ENCODE data around the gene CACNB4.

The CACNB4 gene

GRCh38 chr2:152038441-152038958 is 60.3 kb downstream of the CACNB4 start:
- POLR2A ChIA-PET (ENCODE audit: low non-redundant PET) = interaction anchor here (0.7 kb wide), 1 partner anchor 50 kb away, joined by 3 read pairs; no protein-coding TSS in a partner anchor
- no peak for TF ChIP-seq CTCF (conservative IDR thresholded peaks at IDR 0.05; ENCODE audit: low read depth)
- no peak overlapping the region for H3K27ac ChIP-seq
- no peak for DNase-seq (ENCODE audit: low spot score)
- CTCF ChIA-PET = interaction anchor here (0.6 to 1.1 kb wide), 3 partner anchors 9 to 826 kb away, joined by 3 to 6 read pairs (median 3); no protein-coding TSS in a partner anchor

- no peak for DNase-seq (ENCODE audit: low spot score)
- ChIA-PET CTCF (interaction anchor here (1.1 kb wide), 1 partner anchor 9 kb away, joined by 3 read pairs; no protein-coding TSS in a partner anchor), POLR2A (ENCODE audit: low non-redundant PET) (no interaction called here)
- TF ChIP-seq CTCF (conservative IDR thresholded peaks at IDR 0.05; ENCODE audit: low read depth) = no peak
- no peak overlapping the region for H3K27ac ChIP-seq
Observed at GRCh38 chr2:152037743-152038435, 61.0 kb downstream of the CACNB4 start.

DNA sequence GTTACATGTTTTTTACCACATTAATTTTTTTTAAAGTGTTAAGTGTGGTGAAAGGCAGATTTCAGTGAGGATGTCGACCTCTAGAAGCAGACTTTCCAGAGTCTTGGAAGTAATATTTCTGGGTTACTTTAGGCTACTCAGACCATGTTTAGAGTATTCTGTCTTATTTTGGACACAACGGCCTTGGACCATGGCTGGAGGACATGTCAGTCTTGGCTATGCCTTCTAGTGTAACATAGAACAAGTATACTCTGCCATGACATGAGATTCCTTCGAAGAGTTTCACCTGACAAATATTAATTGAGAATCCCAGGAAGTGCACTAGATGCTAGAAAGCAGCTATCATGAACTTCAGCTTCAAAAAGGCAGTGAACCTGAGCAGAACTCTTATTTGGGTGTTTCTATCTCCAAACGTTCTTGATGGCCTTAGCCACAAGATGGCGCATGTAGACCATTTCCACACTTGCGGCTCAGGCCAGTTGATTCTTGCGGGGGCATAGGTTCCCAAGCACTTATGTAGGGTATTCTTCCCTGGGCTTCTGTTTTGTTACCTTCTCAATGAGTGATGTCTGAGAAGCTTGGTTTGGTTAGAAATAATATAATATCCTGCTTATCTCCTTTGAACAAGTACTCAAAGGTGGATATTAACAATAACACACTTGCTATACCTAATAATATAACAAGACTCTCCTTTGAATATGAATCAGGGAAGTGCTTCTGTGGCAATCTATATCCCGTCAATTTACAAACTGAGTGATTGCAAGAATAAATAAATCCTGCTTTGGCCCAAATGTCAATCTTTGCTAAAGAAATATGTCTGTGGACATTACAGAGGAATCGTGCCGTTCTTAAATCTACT is 62.0 kb downstream of the CACNB4 start:
- H3K27ac ChIP-seq = no peak overlapping the region
- peak; percentile 60 for DNase-seq (ENCODE audit: low spot score)
- CTCF ChIA-PET = interaction anchor here (0.6 to 1.0 kb wide), 8 partner anchors 9 to 757 kb away, joined by 3 to 6 read pairs (median 3); no protein-coding TSS in a partner anchor
- POLR2A ChIA-PET (ENCODE audit: low non-redundant PET) = no interaction called here
- peak; percentile 85 for TF ChIP-seq CTCF (conservative IDR thresholded peaks at IDR 0.05; ENCODE audit: low read depth)

DNA sequence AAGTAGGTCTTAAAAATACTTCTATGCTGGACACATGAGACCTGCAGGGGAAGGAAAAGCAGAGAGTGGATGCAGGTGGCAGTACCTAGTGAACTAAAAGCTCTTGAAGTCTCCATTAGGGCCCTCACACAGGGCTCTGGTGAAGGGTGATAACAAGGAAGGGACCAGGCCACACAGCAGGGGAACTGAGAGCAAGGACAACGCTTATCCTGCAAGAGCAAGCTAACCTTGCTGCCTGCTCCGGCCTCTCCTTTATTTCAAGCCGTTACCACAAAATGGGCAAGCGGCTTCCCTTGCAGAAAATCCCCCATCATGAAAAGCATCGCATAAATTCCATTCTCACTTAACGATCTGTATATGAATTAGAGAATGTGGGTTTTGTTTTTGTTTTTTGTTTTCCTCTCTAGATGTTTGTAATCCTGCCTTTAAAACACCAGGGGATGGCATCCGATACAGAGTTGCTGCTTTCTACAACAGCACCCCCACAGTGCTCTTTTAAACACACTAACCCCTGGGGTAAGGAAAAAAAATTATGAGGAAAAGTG is 64.5 kb downstream of the CACNB4 start:
- POLR2A ChIA-PET (ENCODE audit: low non-redundant PET) = no interaction called here
- no peak for DNase-seq (ENCODE audit: low spot score)
- no peak overlapping the region for H3K27ac ChIP-seq
- no peak for TF ChIP-seq CTCF (conservative IDR thresholded peaks at IDR 0.05; ENCODE audit: low read depth)
- CTCF ChIA-PET = interaction anchor here (1.3 kb wide), 1 partner anchor 112 kb away, joined by 8 read pairs; no protein-coding TSS in a partner anchor

GRCh38 chr2:152033011-152033925 is 65.6 kb downstream of the CACNB4 start:
- ChIA-PET POLR2A (ENCODE audit: low non-redundant PET) (no interaction called here), CTCF (no interaction called here)
- TF ChIP-seq CTCF (conservative IDR thresholded peaks at IDR 0.05; ENCODE audit: low read depth) = no peak
- no peak overlapping the region for H3K27ac ChIP-seq
- DNase-seq (ENCODE audit: low spot score) = no peak
